Activated CD4-positive, alpha-beta T cell treated with anti-CD3 and anti-CD28 coated beads, Interleukin-2, amount 10 ng/mL, durations not matched to agents 24 days and 14 days (primary cell): ENCODE measurements around the gene HSPA4. TPM values are rescaled to one million over a fixed set of nuclear protein-coding genes. Genes with fewer than 3 reads are reported as not detected.
"Not testable (repeated sequence)": the region's sequence is repeated elsewhere in the genome, so short reads cannot be mapped to it uniquely, and the experiment has no call there.

ENCODE experiments used
- DNase-seq: peaks from one replicate; pipeline ENCODE4 v3.0.0; 2022
- H3K27ac Mint-ChIP-seq: one replicate; pipeline ENCODE4 v1.8.0; 2022; ENCODE audit warnings: mild to moderate bottlenecking, mixed read lengths
- H3K27me3 Mint-ChIP-seq: one replicate; pipeline ENCODE4 v1.8.0; 2022; ENCODE audit warnings: mixed read lengths
- H3K36me3 Mint-ChIP-seq: one replicate; pipeline ENCODE4 v1.8.0; 2022; ENCODE audit warnings: low read depth, mild to moderate bottlenecking, mixed read lengths
- H3K4me1 Mint-ChIP-seq: one replicate; pipeline ENCODE4 v1.8.0; 2021; ENCODE audit warnings: mixed read lengths
- H3K4me3 Mint-ChIP-seq: one replicate; pipeline ENCODE4 v1.8.0; 2022; ENCODE audit warnings: mild to moderate bottlenecking, moderate library complexity, mixed read lengths
- H3K9me3 Mint-ChIP-seq: one replicate; pipeline ENCODE4 v1.8.0; 2021; ENCODE audit warnings: mixed read lengths
- intact Hi-C: fragments of 100-400 bp; cut with micrococcal nuclease; formaldehyde crosslinking; loops from one replicate; pipeline ENCODE4 v1.15.1; 2023
- total RNA-seq: library from RNA; stranded (reverse); gene quantifications from 2 replicates; pipeline ENCODE4 v1.2.3, GENCODE V29; 2022

Gene HSPA4
- total RNA-seq: 267 and 270 TPM in 2 replicates

- Mint-ChIP-seq H3K9me3 (no peaks in the 10 kb centered on the region), H3K36me3 (peaks cover 14% of the 10 kb centered on the region), H3K27me3 (peaks cover 2% of the 10 kb centered on the region), H3K27ac (peak within 1 kb of the TSS; percentile 99), H3K4me1 (peaks cover 25% of the 10 kb centered on the region), H3K4me3 (peak within 1 kb of the TSS; percentile 89)
- intact Hi-C loops: loop anchor here (1.0 to 10.0 kb wide), 8 partner anchors 25 to 1417 kb away; partner anchors contain the start of genes AFF4, GDF9, RAPGEF6 and SHROOM1
- peak; percentile 99 for DNase-seq
These were observed at the start of gene HSPA4 for GRCh38 chr5:133051542-133052316. TSS of gene HSPA4 (plus strand) at chr5:133052013. CDS start at chr5:133052251, 238 bp downstream.

GRCh38 chr5:133006653-133007052, 45.2 kb upstream of the HSPA4 start:
- Mint-ChIP-seq H3K4me3 (no peak overlapping the region), H3K4me1 (no peaks in the 10 kb centered on the region), H3K9me3 (no peaks in the 10 kb centered on the region), H3K27me3 (no peaks in the 10 kb centered on the region), H3K27ac (no peak overlapping the region), H3K36me3 (peaks cover 29% of the 10 kb centered on the region)
- DNase-seq: no peak
- intact Hi-C loops: no loop called here

GRCh38 chr5:133008455-133008854, 43.4 kb upstream of the HSPA4 start:
- intact Hi-C loops, H3K27me3 Mint-ChIP-seq, H3K9me3 Mint-ChIP-seq, H3K27ac Mint-ChIP-seq, H3K4me1 Mint-ChIP-seq, H3K4me3 Mint-ChIP-seq, DNase-seq: not testable (repeated sequence)
- H3K36me3 Mint-ChIP-seq: peaks cover 26% of the 10 kb centered on the region

- peaks cover 36% of the 10 kb centered on the region for H3K36me3 Mint-ChIP-seq
- no peaks in the 10 kb centered on the region for H3K27me3 Mint-ChIP-seq
- H3K4me3 Mint-ChIP-seq: no peak overlapping the region
- intact Hi-C loops: no loop called here
- H3K27ac Mint-ChIP-seq: no peak overlapping the region
- H3K4me1 Mint-ChIP-seq: no peaks in the 10 kb centered on the region
- DNase-seq: no peak
- no peaks in the 10 kb centered on the region for H3K9me3 Mint-ChIP-seq
These were observed 36.3 kb upstream of the HSPA4 start for GRCh38 chr5:133015466-133015865.

- Mint-ChIP-seq H3K27ac (no peak overlapping the region), H3K9me3 (no peaks in the 10 kb centered on the region), H3K4me3 (no peak overlapping the region), H3K36me3 (peaks cover 41% of the 10 kb centered on the region), H3K27me3 (no peaks in the 10 kb centered on the region), H3K4me1 (no peaks in the 10 kb centered on the region)
- no peak for DNase-seq
- intact Hi-C loops: no loop called here
These were observed 33.8 kb upstream of the HSPA4 start for GRCh38 chr5:133017964-133018363.

GRCh38 chr5:133019471-133019870, 32.3 kb upstream of the HSPA4 start:
- H3K27me3 Mint-ChIP-seq, H3K4me1 Mint-ChIP-seq, H3K27ac Mint-ChIP-seq, H3K9me3 Mint-ChIP-seq, intact Hi-C loops, H3K4me3 Mint-ChIP-seq, DNase-seq: not testable (repeated sequence)
- peaks cover 42% of the 10 kb centered on the region for H3K36me3 Mint-ChIP-seq

GRCh38 chr5:133025804-133026663, 25.8 kb upstream of the HSPA4 start, which contains the start of gene ZCCHC10:
TSS of gene ZCCHC10 (minus strand) at chr5:133026549. CDS start at chr5:133026537, 12 bp downstream.
- peaks cover 13% of the 10 kb centered on the region for H3K4me1 Mint-ChIP-seq
- intact Hi-C loops: loop anchor here (1.0 to 2.0 kb wide), 3 partner anchors 25 to 733 kb away; partner anchors contain the start of gene AFF4
- peak within 1 kb of the TSS; percentile 91 for H3K27ac Mint-ChIP-seq
- peak within 1 kb of the TSS; percentile 88 for H3K4me3 Mint-ChIP-seq
- peaks cover 6% of the 10 kb centered on the region for H3K27me3 Mint-ChIP-seq
- DNase-seq: peak; percentile 98
- H3K9me3 Mint-ChIP-seq: no peaks in the 10 kb centered on the region
- H3K36me3 Mint-ChIP-seq: peaks cover 17% of the 10 kb centered on the region

GRCh38 chr5:133026664-133027153, 25.1 kb upstream of the HSPA4 start:
- H3K27ac Mint-ChIP-seq: peak overlapping the region; percentile 72
- peak overlapping the region; percentile 88 for H3K4me3 Mint-ChIP-seq
- peaks cover 13% of the 10 kb centered on the region for H3K4me1 Mint-ChIP-seq
- H3K27me3 Mint-ChIP-seq: peaks cover 6% of the 10 kb centered on the region
- peaks cover 14% of the 10 kb centered on the region for H3K36me3 Mint-ChIP-seq
- intact Hi-C loops: loop anchor here (1.0 to 2.0 kb wide), 3 partner anchors 25 to 734 kb away; partner anchors contain the start of gene AFF4
- no peaks in the 10 kb centered on the region for H3K9me3 Mint-ChIP-seq
- DNase-seq: no peak

GRCh38 chr5:133029416-133029815, 22.4 kb upstream of the HSPA4 start:
- no peak for DNase-seq
- Mint-ChIP-seq H3K9me3 (no peaks in the 10 kb centered on the region), H3K36me3 (peaks cover 4% of the 10 kb centered on the region), H3K4me1 (peaks cover 11% of the 10 kb centered on the region), H3K27me3 (peaks cover 6% of the 10 kb centered on the region), H3K4me3 (no peak overlapping the region), H3K27ac (no peak overlapping the region)
- intact Hi-C loops: no loop called here

- intact Hi-C loops: no loop called here
- H3K27me3 Mint-ChIP-seq: peaks cover 12% of the 10 kb centered on the region
These were observed 21.3 kb upstream of the HSPA4 start for GRCh38 chr5:133030343-133031005.

GRCh38 chr5:133032852-133033742, 18.7 kb upstream of the HSPA4 start:
- Mint-ChIP-seq H3K4me3 (no peak overlapping the region), H3K27ac (no peak overlapping the region), H3K9me3 (no peaks in the 10 kb centered on the region), H3K4me1 (peaks cover 4% of the 10 kb centered on the region), H3K36me3 (no peaks in the 10 kb centered on the region), H3K27me3 (peaks cover 14% of the 10 kb centered on the region)
- intact Hi-C loops: no loop called here
- no peak for DNase-seq

More at GRCh38 chr5:133030343-133031005, 21.3 kb upstream of the HSPA4 start:
- Mint-ChIP-seq H3K9me3 (no peaks in the 10 kb centered on the region), H3K4me3 (no peak overlapping the region), H3K4me1 (peaks cover 9% of the 10 kb centered on the region), H3K36me3 (peaks cover 2% of the 10 kb centered on the region), H3K27ac (no peak overlapping the region)
- DNase-seq: no peak

GRCh38 chr5:133034064-133034463, 17.7 kb upstream of the HSPA4 start:
- peaks cover 4% of the 10 kb centered on the region for H3K4me1 Mint-ChIP-seq

More at GRCh38 chr5:133034064-133034463, 17.7 kb upstream of the HSPA4 start:
- DNase-seq: no peak
- H3K9me3 Mint-ChIP-seq: no peaks in the 10 kb centered on the region
- H3K27me3 Mint-ChIP-seq: peaks cover 14% of the 10 kb centered on the region
- H3K27ac Mint-ChIP-seq: no peak overlapping the region
- intact Hi-C loops: no loop called here
- no peaks in the 10 kb centered on the region for H3K36me3 Mint-ChIP-seq
- H3K4me3 Mint-ChIP-seq: no peak overlapping the region
